CD8-positive, alpha-beta memory T cell (primary cell): Measurements from ENCODE around the gene VPS51. TPM values are rescaled to one million over a fixed set of nuclear protein-coding genes. Genes with fewer than 3 reads are reported as not detected.
A peak's percentile ranks its signal among the peaks of the same experiment; 100 is the strongest.

Source experiments
- CTCF ChIA-PET: fragments of 350-600 bp; sonication (Branson Sonifier 250); formaldehyde crosslinking; loops from one replicate; lab custom pipeline; 2021; ENCODE audit warnings: antibody characterized with exemption; lab: Charles Lee
- POLR2A ChIA-PET: fragments of 350-600 bp; sonication (Branson Sonifier 250); formaldehyde crosslinking; loops from one replicate; lab custom pipeline; 2021; ENCODE audit warnings: antibody characterized with exemption; lab: Charles Lee
- DNase-seq, 5 donors: peaks; one replicate each; pipeline versions ENCODE4 v3.0.0 to v3.0.0-alpha.2; 2020 to 2022; ENCODE audit warnings: mixed read lengths in 1 of 5
- H3K27ac ChIP-seq: one replicate; pipeline ENCODE4 v1.7.0; 2013; ENCODE audit warnings: low read depth, mild to moderate bottlenecking, low read length, moderate library complexity
- H3K27me3 ChIP-seq: 2 replicates; pipeline ENCODE4 v1.7.0; 2013; ENCODE audit warnings: low read length, mild to moderate bottlenecking; ENCODE audit not compliant: insufficient read depth, poor library complexity, severe bottlenecking
- H3K36me3 ChIP-seq: 2 replicates; pipeline ENCODE4 v1.7.0; 2013; ENCODE audit warnings: mild to moderate bottlenecking, low read length, moderate library complexity; ENCODE audit not compliant: insufficient read depth
- H3K4me1 ChIP-seq: 2 replicates; pipeline ENCODE4 v1.7.0; 2013; ENCODE audit warnings: mild to moderate bottlenecking, low read length, moderate library complexity; ENCODE audit not compliant: insufficient read depth
- H3K4me3 ChIP-seq: 2 replicates; pipeline ENCODE4 v1.7.0; 2013; ENCODE audit warnings: mild to moderate bottlenecking, low read length
- H3K9me3 ChIP-seq: 2 replicates; pipeline ENCODE4 v1.7.0; 2013; ENCODE audit warnings: mild to moderate bottlenecking, low read length
- H3K27ac Mint-ChIP-seq, 8 donors: one replicate each; pipeline ENCODE4 v1.8.0; 2020 to 2021; ENCODE audit warnings: mixed read lengths in 8 of 8, mild to moderate bottlenecking in 6 of 8, inconsistent platforms in 3 of 8, moderate library complexity in 3 of 8
- H3K27me3 Mint-ChIP-seq, 2 donors: one replicate each; pipeline ENCODE4 v1.8.0; 2020 to 2021; ENCODE audit warnings: mixed read lengths in 2 of 2, mild to moderate bottlenecking in 1 of 2, moderate library complexity in 1 of 2
- H3K36me3 Mint-ChIP-seq, 3 donors: one replicate each; pipeline ENCODE4 v1.8.0; 2020 to 2021; ENCODE audit warnings: mixed read lengths in 3 of 3, inconsistent platforms in 1 of 3, mild to moderate bottlenecking in 1 of 3
- H3K4me1 Mint-ChIP-seq, 3 donors: one replicate each; pipeline ENCODE4 v1.8.0; 2020 to 2021; ENCODE audit warnings: mixed read lengths in 3 of 3, inconsistent platforms in 1 of 3, mild to moderate bottlenecking in 1 of 3
- H3K4me3 Mint-ChIP-seq, 7 donors: one replicate each; pipeline ENCODE4 v1.8.0; 2020 to 2021; ENCODE audit warnings: mixed read lengths in 7 of 7, mild to moderate bottlenecking in 6 of 7, moderate library complexity in 4 of 7, inconsistent platforms in 2 of 7
- H3K9me3 Mint-ChIP-seq, 5 donors: one replicate each; pipeline ENCODE4 v1.8.0; 2020 to 2022; ENCODE audit warnings: mixed read lengths in 5 of 5, mild to moderate bottlenecking in 3 of 5, moderate library complexity in 2 of 5, inconsistent platforms in 1 of 5
- polyA plus RNA-seq: library from polyadenylated mRNA; unstranded; fragments of 300-500 nt; fragmentation: Illumina TruSeq; gene quantifications from one replicate; pipeline ENCODE4 v1.2.3, GENCODE V29; 2021
- total RNA-seq, 2 experiments: library from RNA; stranded (reverse); gene quantifications; one replicate each; pipeline ENCODE4 v1.2.3, GENCODE V29; 2021

The VPS51 gene
- total and polyA plus RNA-seq, 3 experiments from 2014 or later, result 99.1 to 131 (median 120) TPM

DNA sequence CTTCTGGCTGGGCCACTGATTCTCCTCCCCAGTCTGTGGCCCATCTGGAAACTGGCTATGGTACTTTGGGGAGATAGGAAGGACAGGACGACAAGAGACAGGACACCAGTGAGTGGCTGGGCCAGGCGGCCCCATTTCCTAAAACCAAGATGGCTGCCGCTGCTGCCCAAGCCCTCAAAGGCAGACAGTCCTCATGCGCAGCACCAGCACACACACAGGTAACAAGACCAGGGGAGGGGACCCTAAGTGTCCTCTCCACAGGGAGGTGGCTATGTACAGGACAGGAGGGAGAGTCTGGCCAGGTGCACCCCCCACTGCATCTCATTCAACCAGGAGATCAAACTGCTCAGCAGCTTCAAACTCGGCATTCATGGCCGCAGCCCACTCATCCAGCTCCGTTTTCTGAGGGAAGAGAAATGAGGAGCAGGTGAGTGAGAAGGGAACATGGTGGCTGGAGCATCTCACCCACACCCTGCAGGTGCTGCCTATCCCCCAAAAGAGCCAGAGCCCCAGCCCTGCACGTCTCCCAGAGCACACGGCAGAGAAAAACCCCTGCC, 17.1 kb upstream of the VPS51 start:
- peak overlapping the region in 5 of 8 donors; percentile 35 to 74 (median 45) for H3K27ac Mint-ChIP-seq
- H3K9me3 ChIP-seq, result no peaks in the 10 kb centered on the region
- H3K36me3 ChIP-seq, result no peaks in the 10 kb centered on the region
- no peak overlapping the region for H3K4me3 Mint-ChIP-seq
- no peak overlapping the region for H3K27ac ChIP-seq
- no peak overlapping the region for H3K4me3 ChIP-seq
- H3K4me1 ChIP-seq, result peaks cover 9% of the 10 kb centered on the region
- H3K27me3 ChIP-seq, result no peaks in the 10 kb centered on the region
- peaks cover 0 to 1% (median 0%) of the 10 kb centered on the region in 3 donors for H3K36me3 Mint-ChIP-seq
- H3K27me3 Mint-ChIP-seq, result peaks cover 0 to under 1% of the 10 kb centered on the region in 2 donors
- ChIA-PET POLR2A (interaction anchor here (0.6 kb wide), 1 partner anchor 45 kb away, joined by 4 read pairs; no protein-coding TSS in a partner anchor), CTCF (interaction anchor here (0.7 to 1.1 kb wide), 3 partner anchors 65 to 66 kb away, joined by 3 to 5 read pairs (median 4); partner anchors contain the start of gene ARL2)
- DNase-seq, result no peak
- H3K9me3 Mint-ChIP-seq, result no peaks in the 10 kb centered on the region
- peaks cover 9 to 23% (median 14%) of the 10 kb centered on the region in 3 donors for H3K4me1 Mint-ChIP-seq

DNA sequence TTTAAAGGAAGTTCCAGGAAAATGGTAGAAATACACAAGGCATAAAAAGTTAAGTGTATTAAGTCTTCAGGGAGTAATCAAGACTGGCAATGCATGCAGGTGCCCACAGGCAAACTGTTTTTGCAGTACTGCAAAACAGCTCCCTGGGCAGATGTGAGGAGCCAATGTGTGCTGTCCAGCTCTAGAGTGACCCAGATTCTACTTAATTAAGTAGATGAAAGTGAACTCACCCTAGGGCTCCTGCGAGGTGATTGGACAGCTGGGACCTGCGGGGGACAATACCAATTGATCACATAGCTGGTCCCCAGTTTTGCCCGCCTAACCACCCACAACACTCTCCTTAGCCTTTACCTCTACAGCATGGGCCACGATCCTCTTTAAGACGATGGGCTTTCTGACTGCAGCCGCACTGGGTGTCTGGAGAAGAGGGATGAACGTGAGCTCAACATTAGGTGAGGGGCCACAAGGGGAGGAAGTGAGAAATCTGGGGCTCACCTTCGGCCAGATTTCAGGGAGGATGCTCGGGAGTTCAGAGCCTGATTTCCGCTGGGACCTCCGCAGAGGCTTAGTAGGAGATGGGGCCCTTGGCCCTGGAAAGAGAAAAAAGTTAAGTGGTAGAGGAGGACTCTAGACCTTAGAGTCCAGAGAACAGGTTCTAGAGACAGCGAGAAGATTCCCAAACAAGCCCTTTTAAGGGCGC, 12.7 kb upstream of the VPS51 start:
- POLR2A ChIA-PET, result no interaction called here
- Histone ChIP-seq H3K4me1 (peaks cover 29% of the 10 kb centered on the region), H3K27ac (peak overlapping the region; percentile 91), H3K9me3 (no peaks in the 10 kb centered on the region), H3K4me3 (peak overlapping the region; percentile 86), H3K36me3 (peaks cover 13% of the 10 kb centered on the region), H3K27me3 (no peaks in the 10 kb centered on the region)
- Mint-ChIP-seq H3K27ac (peak overlapping the region; percentile 96 to 99 (median 97)), H3K4me1 (peaks cover 23 to 36% (median 31%) of the 10 kb centered on the region in 3 donors), H3K9me3 (no peaks in the 10 kb centered on the region), H3K4me3 (peak overlapping the region; percentile 91 to 96 (median 92)), H3K36me3 (peaks cover 4 to 40% (median 5%) of the 10 kb centered on the region in 3 donors), H3K27me3 (peaks cover 0 to 2% of the 10 kb centered on the region in 2 donors)
- CTCF ChIA-PET, result interaction anchor here (1.1 to 2.4 kb wide), 4 partner anchors 16 to 70 kb away, joined by 3 to 13 read pairs (median 4); partner anchors contain the start of genes FAU, MRPL49 and TM7SF2
- no peak for DNase-seq

DNA sequence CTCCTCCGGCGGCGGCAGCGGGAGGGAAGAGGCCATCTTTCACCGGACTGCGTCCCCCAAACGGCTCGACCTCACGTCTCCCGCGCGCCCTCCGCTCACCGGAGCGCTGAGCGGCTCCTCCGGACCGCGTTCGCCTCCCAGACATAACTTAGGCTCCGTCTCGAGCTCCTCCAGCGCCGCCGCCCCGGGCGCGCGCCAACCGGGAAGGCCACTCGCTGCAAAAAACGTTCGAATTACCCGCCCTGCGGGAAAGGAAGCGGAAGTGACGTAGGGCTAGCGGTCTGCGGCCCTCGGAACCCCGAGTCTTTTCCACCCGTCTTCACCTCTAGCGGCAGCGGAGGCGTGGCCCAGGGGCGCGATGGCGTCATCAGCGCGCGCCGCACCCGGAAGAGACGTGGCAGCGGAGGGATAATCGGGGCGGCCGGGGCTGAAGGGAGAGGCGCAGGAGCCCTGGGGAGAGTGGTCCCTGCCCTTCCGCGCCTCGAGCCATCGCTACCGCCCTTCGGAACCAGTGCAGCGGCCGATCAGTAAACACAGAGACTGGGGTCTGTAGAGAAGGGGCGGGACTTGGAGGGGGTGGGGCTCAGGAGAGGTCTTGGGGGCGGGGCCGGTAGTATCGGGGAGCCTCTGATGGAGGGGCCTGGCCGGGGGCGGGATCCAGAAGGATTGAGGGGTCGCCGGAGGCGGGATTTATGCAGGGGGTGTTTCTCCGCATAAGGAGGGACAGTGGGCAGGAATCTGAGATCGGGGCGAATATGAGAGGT, 12.0 kb upstream of the VPS51 start, which contains the start of the genes CDCA5 and ZFPL1:
CDCA5 (minus strand) TSS at position 207 of the 764 bp plus-strand sequence; CDS start at position 145, 62 bp downstream.
ZFPL1 (plus strand) TSS at position 389 of the 764 bp plus-strand sequence. CDS start 477 bp downstream, outside the sequence.
- H3K27me3 ChIP-seq, result no peaks in the 10 kb centered on the region
- Mint-ChIP-seq H3K4me1 (peaks cover 23 to 32% (median 28%) of the 10 kb centered on the region in 3 donors), H3K27me3 (peaks cover 0 to 2% of the 10 kb centered on the region in 2 donors), H3K9me3 (no peaks in the 10 kb centered on the region), H3K4me3 (peak within 1 kb of the TSS; percentile 91 to 96 (median 92)), H3K27ac (peak within 1 kb of the TSS; percentile 96 to 99 (median 97)), H3K36me3 (peaks cover 4 to 47% (median 11%) of the 10 kb centered on the region in 3 donors)
- peak within 1 kb of the TSS; percentile 86 for H3K4me3 ChIP-seq
- POLR2A ChIA-PET, result no interaction called here
- H3K4me1 ChIP-seq, result peaks cover 26% of the 10 kb centered on the region
- peak within 1 kb of the TSS; percentile 91 for H3K27ac ChIP-seq
- no peaks in the 10 kb centered on the region for H3K9me3 ChIP-seq
- DNase-seq, result peak; percentile 93 to 97 (median 96)
- CTCF ChIA-PET, result interaction anchor here (1.7 to 2.4 kb wide), 2 partner anchors 27 to 38 kb away, joined by 5 to 13 read pairs; partner anchors contain the start of genes FAU, MRPL49 and TM7SF2
- H3K36me3 ChIP-seq, result peaks cover 13% of the 10 kb centered on the region

DNA sequence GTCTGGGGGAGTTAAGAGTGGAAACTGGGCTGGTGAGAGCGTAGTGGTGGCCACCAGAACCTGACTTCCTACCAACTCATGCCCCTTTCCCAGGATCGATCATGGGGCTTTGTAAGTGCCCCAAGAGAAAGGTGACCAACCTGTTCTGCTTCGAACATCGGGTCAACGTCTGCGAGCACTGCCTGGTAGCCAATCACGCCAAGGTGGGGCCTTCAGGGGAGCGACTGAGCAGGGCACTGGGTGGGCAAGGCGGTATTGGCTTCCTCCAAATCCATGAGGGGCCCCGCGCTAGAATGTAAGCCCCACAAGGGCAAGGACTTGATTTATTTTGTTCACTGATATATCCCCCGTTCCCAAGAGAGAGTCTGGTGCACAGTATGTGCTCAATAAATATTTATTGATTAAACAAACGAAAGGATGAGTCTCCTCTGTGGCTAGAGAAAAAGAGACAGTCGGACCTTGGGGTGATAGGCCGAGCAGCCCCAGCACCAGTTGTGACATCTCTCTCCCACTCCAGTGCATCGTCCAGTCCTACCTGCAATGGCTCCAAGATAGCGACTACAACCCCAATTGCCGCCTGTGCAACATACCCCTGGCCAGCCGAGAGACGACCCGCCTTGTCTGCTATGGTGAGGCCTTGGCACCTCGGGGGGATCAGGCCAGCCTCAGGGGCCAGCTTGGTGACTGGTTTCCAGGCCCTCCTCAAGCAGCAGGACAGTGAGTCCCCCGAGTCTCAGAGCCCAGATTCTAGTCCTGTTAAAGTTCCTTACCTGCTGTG, 11.2 kb upstream of the VPS51 start:
- POLR2A ChIA-PET, result interaction anchor here (0.8 to 1.4 kb wide), 2 partner anchors 33 to 37 kb away, joined by 3 to 6 read pairs; partner anchors contain the start of genes FAU, MRPL49 and ZNHIT2
- no peaks in the 10 kb centered on the region for H3K9me3 Mint-ChIP-seq
- no peak for DNase-seq
- Histone ChIP-seq H3K36me3 (peaks cover 13% of the 10 kb centered on the region), H3K27ac (peak overlapping the region; percentile 91), H3K9me3 (no peaks in the 10 kb centered on the region), H3K27me3 (no peaks in the 10 kb centered on the region), H3K4me1 (peaks cover 26% of the 10 kb centered on the region), H3K4me3 (peak overlapping the region; percentile 86)
- CTCF ChIA-PET, result interaction anchor here (0.7 to 2.0 kb wide), 5 partner anchors 12 to 71 kb away, joined by 4 to 7 read pairs (median 5); partner anchors contain the start of genes ARL2, FAU, MRPL49 and SNX15
- H3K4me1 Mint-ChIP-seq, result peaks cover 23 to 32% (median 28%) of the 10 kb centered on the region in 3 donors
- H3K4me3 Mint-ChIP-seq, result peak overlapping the region; percentile 91 to 96 (median 92)
- peak overlapping the region; percentile 96 to 99 (median 97) for H3K27ac Mint-ChIP-seq
- peaks cover 0 to 2% of the 10 kb centered on the region in 2 donors for H3K27me3 Mint-ChIP-seq
- peaks cover 4 to 55% (median 11%) of the 10 kb centered on the region in 3 donors for H3K36me3 Mint-ChIP-seq

DNA sequence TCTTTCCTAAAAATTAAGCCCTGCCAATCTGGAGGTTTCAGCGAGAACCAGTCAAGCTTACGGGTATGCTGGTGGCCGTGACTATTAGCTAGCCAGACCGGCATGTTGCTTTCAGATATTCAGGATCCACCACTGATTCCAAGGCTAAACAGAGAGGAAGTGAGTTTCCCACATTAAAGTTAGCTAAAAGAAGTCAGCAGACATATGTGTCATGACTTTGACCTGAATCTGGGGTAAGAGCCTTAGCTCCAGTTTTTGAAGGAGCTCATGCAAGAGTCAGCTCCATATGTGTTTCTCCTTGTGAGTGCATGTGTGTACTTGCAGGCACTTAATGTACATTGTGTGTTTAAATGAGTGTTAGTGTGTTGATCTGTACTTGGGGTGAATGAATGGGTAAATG, 10.6 kb upstream of the VPS51 start:
- Histone ChIP-seq H3K4me3 (no peak overlapping the region), H3K36me3 (peaks cover 13% of the 10 kb centered on the region), H3K27me3 (no peaks in the 10 kb centered on the region), H3K9me3 (no peaks in the 10 kb centered on the region), H3K27ac (no peak overlapping the region), H3K4me1 (peaks cover 26% of the 10 kb centered on the region)
- no peak for DNase-seq
- H3K27ac Mint-ChIP-seq, result peak overlapping the region; percentile 4 to 99 (median 97)
- ChIA-PET POLR2A (interaction anchor here (0.8 to 1.4 kb wide), 2 partner anchors 32 to 37 kb away, joined by 3 to 6 read pairs; partner anchors contain the start of genes FAU, MRPL49 and ZNHIT2), CTCF (interaction anchor here (0.7 to 2.0 kb wide), 5 partner anchors 12 to 71 kb away, joined by 4 to 7 read pairs (median 5); partner anchors contain the start of genes ARL2, FAU, MRPL49 and SNX15)
- peaks cover 0 to 2% of the 10 kb centered on the region in 2 donors for H3K27me3 Mint-ChIP-seq
- H3K4me1 Mint-ChIP-seq, result peaks cover 23 to 32% (median 28%) of the 10 kb centered on the region in 3 donors
- H3K36me3 Mint-ChIP-seq, result peaks cover 4 to 55% (median 11%) of the 10 kb centered on the region in 3 donors
- H3K4me3 Mint-ChIP-seq, result peak overlapping the region; percentile 91 to 96 (median 92)
- H3K9me3 Mint-ChIP-seq, result no peaks in the 10 kb centered on the region

DNA sequence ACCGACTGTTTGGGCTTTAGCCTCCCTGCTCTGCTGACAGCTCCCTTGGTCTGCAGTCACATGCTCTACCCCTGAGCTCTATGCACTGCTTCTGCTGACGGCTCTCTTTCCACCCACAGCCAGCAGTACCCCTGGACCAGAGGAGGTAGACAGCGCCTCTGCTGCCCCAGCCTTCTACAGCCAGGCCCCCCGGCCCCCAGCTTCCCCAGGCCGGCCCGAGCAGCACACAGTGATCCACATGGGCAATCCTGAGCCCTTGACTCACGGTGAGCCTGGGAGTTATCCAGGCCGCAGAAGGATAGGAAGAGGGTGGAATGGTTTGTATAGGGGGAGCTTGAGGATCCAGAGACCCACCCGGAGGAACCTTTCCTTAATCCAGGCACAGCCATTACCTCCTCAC, 9.2 kb upstream of the VPS51 start:
- no peaks in the 10 kb centered on the region for H3K9me3 Mint-ChIP-seq
- H3K27ac Mint-ChIP-seq, result peak overlapping the region in 2 of 8 donors; percentile 80 to 96
- ChIA-PET POLR2A (no interaction called here), CTCF (interaction anchor here (0.6 to 2.0 kb wide), 3 partner anchors 26 to 36 kb away, joined by 3 to 5 read pairs (median 3); partner anchors contain the start of genes FAU and MRPL49)
- Histone ChIP-seq H3K36me3 (peaks cover 13% of the 10 kb centered on the region), H3K27ac (no peak overlapping the region), H3K27me3 (no peaks in the 10 kb centered on the region), H3K9me3 (no peaks in the 10 kb centered on the region), H3K4me1 (peaks cover 26% of the 10 kb centered on the region), H3K4me3 (no peak overlapping the region)
- peaks cover 0 to 2% of the 10 kb centered on the region in 2 donors for H3K27me3 Mint-ChIP-seq
- H3K36me3 Mint-ChIP-seq, result peaks cover 4 to 55% (median 11%) of the 10 kb centered on the region in 3 donors
- H3K4me3 Mint-ChIP-seq, result no peak overlapping the region
- peaks cover 23 to 32% (median 28%) of the 10 kb centered on the region in 3 donors for H3K4me1 Mint-ChIP-seq
- no peak for DNase-seq
